Right lobe of liver (tissue), 6 donors: ENCODE results near the gene NAV1. TPM values are rescaled to one million over a fixed set of nuclear protein-coding genes. Genes with fewer than 3 reads are reported as not detected.

Experiments used
- ATAC-seq, 4 donors: fragments of 200-7000 bp; cut with Tn5 transposase; one replicate each; pipeline ENCODE4 v1.9.1; 2020; ENCODE audit warnings: mild to moderate bottlenecking in 4 of 4, moderate library complexity in 4 of 4
- DNase-seq, 3 donors: peaks; one replicate each; pipeline ENCODE4 v3.0.0-alpha.2; 2020
- H3K27ac ChIP-seq, 3 donors: fragments of 200-600 bp; one replicate each; pipeline ENCODE4 v1.8.0; 2022
- H3K27me3 ChIP-seq, 2 donors: fragments of 200-600 bp; one replicate each; pipeline ENCODE4 v1.8.0; 2022
- H3K36me3 ChIP-seq, 4 donors: fragments of 200-600 bp; sonication (generic) in 1 of 4; one replicate each; pipeline versions ENCODE4 v1.5.1 to v1.8.0; 2017 to 2022; ENCODE audit warnings: control low read depth in 1 of 4
- H3K4me1 ChIP-seq, 4 donors: fragments of 200-600 bp; sonication (generic) in 1 of 4; one replicate each; pipeline versions ENCODE4 v1.5.1 to v1.8.0; 2017 to 2022; ENCODE audit warnings: control low read depth in 1 of 4
- H3K4me3 ChIP-seq, 3 donors: fragments of 200-600 bp; one replicate each; pipeline ENCODE4 v1.8.0; 2022
- H3K9me3 ChIP-seq, 4 donors: fragments of 200-600 bp; sonication (generic) in 1 of 4; one replicate each; pipeline versions ENCODE4 v1.5.1 to v1.8.0; 2017 to 2022; ENCODE audit warnings: control low read depth in 1 of 4
- POLR2A ChIP-seq: fragments of 450-650 bp; IDR thresholded peaks from one replicate; pipeline ENCODE4 v1.6.1; 2017; ENCODE audit warnings: antibody characterized with exemption, mild to moderate bottlenecking
- WGBS: methylation state at CpG from one replicate; pipeline ENCODE4 v1.1.6; 2018; ENCODE audit warnings: low coverage, low lambda C conversion rate; ENCODE audit not compliant: insufficient coverage; ENCODE audit errors: missing lambda C conversion rate; 5-methylcytosine and 5-hydroxymethylcytosine counted together
- intact Hi-C, 2 donors: fragments of 100-400 bp; cut with DNase I; formaldehyde crosslinking; loops; one replicate each; pipeline versions ENCODE4 v1.11.2 to v1.14.1; 2022
- total RNA-seq, 6 experiments: library from RNA; depleted of rRNA in 2 of 6; stranded (reverse); fragments of >200 nt in 2 of 6; fragmentation: NEBNext Ultra II Directional in 3 of 6; extraction: Animal tissue kit (Norgen Biotek cat#: 25700) in 3 of 6; gene quantifications; one replicate each; pipeline versions ENCODE4 v1.1.0 to v1.2.4, GENCODE V29; 2016 to 2023
- TF ChIP-seq, protein P1 (sequence below), 4 donors: fragments of 200-600 bp in 3 of 4; fragments of 450-650 bp in 1 of 4; IDR thresholded peaks; one replicate each; pipeline versions ENCODE4 v1.5.1 to v1.8.0; 2016 to 2022; ENCODE audit warnings: antibody characterized with exemption in 4 of 4, mild to moderate bottlenecking in 2 of 4
- donor health status: DM: no; HTN: yes; CAD: no.
- donor health status: DM: no; HTN: no; CAD: no.
- donor health status: DM: no; HTN: no; CAD: no.
- donor health status: DM: no; HTN: yes; CAD: no.
- donor health status: DM: no; HTN: yes; CAD: no.

Gene NAV1
- total RNA-seq, 6 experiments from 2014 or later = 2.1 to 7.4 (median 3.7) TPM

DNA sequence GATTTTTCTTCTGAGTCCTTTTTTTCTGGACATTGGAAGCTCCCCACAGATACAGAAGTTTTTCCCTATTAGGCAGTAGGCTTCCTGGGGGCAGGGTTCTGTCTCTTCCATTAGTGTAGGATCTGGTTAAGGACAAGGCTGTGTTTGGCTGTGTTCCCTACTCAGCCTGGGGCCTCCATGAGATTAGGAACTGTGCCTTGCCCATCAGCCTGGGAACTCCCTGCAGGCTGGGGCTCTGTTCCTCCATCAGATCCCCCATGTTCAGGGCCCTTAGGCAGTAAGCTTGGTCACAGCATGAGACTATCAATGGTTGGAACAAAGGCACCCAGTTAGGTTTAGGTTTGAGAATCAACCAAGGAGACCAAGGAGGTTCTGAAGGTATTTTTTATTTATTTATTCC is 22.7 kb downstream of the NAV1 start:
- Histone ChIP-seq H3K4me3 (no peak overlapping the region), H3K36me3 (no peaks in the 10 kb centered on the region), H3K27ac (no peak overlapping the region), H3K4me1 (no peaks in the 10 kb centered on the region), H3K27me3 (no peaks in the 10 kb centered on the region), H3K9me3 (no peaks in the 10 kb centered on the region)
- DNase-seq = no peak
- TF ChIP-seq POLR2A = no peak
- TF ChIP-seq, protein P1, sequence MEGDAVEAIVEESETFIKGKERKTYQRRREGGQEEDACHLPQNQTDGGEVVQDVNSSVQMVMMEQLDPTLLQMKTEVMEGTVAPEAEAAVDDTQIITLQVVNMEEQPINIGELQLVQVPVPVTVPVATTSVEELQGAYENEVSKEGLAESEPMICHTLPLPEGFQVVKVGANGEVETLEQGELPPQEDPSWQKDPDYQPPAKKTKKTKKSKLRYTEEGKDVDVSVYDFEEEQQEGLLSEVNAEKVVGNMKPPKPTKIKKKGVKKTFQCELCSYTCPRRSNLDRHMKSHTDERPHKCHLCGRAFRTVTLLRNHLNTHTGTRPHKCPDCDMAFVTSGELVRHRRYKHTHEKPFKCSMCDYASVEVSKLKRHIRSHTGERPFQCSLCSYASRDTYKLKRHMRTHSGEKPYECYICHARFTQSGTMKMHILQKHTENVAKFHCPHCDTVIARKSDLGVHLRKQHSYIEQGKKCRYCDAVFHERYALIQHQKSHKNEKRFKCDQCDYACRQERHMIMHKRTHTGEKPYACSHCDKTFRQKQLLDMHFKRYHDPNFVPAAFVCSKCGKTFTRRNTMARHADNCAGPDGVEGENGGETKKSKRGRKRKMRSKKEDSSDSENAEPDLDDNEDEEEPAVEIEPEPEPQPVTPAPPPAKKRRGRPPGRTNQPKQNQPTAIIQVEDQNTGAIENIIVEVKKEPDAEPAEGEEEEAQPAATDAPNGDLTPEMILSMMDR (IDR thresholded peaks at IDR 0.05) = no peak
- ATAC-seq = no peak
- intact Hi-C loops = loop anchor here (2.0 to 5.0 kb wide), 2 partner anchors 143 to 151 kb away; no protein-coding TSS in a partner anchor

DNA sequence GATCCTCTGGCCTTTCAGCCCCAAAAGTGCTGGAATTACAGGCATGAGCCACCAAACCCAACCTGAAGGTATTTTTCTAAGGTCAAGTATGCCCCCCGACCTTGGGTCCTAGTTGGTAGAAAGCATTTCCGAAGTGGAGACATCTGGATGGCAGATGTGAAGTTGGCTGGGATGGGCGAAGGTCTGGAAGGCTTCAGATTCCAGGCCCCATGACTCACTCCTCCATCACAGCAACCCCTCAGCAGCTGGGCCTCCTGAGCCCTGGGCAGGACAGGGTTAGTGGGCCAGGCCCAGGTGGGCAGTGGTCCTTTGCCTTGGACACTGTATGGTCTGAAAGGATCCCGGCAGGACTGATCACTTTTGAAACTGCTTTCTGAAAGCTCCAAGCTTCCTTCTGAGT is 23.3 kb downstream of the NAV1 start:
- intact Hi-C loops = loop anchor here in 1 of 2 donors (5.0 kb wide), 1 partner anchor 150 kb away; no protein-coding TSS in a partner anchor
- WGBS = 88% methylated on average over 3 of the region's 4 CpGs
- no peak for DNase-seq

DNA sequence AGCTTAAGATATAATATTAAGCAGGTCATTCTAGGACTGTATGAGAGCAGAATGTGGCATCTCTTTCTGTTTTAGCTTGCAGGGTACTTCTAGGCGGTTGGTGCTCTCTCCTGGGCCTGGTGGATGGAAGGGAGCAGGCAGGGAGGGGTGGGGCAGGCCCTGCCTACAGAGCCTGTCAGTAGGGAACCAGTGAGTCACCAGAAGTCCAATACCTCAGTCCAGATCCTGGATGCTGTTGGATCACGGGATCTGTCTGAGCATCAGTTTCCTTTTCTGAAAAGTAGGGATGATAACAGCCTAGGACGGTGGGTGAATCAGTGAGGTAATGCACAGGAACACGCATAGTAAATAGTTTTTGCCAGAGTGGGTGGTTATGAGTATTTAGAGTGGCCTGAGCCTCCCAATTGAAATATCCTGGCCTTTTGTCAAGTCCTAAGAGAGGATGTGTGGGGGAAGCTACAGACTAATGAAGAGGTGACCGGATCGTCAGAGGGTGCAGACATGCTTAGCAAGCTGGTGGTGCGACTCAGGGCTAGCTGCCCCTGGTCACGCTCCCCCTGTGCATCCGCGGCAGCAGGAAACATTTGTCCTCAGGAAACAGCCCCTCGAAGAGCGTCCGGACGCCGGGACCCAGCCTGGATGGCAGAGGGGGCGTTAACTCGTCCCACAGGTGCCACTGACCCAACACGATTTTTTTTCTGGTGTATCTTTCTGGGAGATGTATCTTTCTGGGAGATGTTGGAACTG is 23.9 kb downstream of the NAV1 start:
- intact Hi-C loops = loop anchor here in 1 of 2 donors (5.0 kb wide), 1 partner anchor 149 kb away; no protein-coding TSS in a partner anchor
- TF ChIP-seq POLR2A = no peak
- TF ChIP-seq, protein P1 (IDR thresholded peaks at IDR 0.05) = no peak
- Histone ChIP-seq H3K27me3 (no peaks in the 10 kb centered on the region), H3K27ac (no peak overlapping the region), H3K9me3 (no peaks in the 10 kb centered on the region), H3K4me1 (no peaks in the 10 kb centered on the region), H3K36me3 (no peaks in the 10 kb centered on the region), H3K4me3 (no peak overlapping the region)
- 93% methylated on average over 3 of the region's 18 CpGs for WGBS
- ATAC-seq (peak in 2 of 4 donors; percentile 9 to 19), DNase-seq (no peak)

More for the DNA sequence above, 23.3 kb downstream of the NAV1 start:
- Histone ChIP-seq H3K27me3 (no peaks in the 10 kb centered on the region), H3K36me3 (no peaks in the 10 kb centered on the region), H3K4me3 (no peak overlapping the region), H3K27ac (no peak overlapping the region), H3K9me3 (no peaks in the 10 kb centered on the region), H3K4me1 (no peaks in the 10 kb centered on the region)
- no peak for ATAC-seq
- no peak for TF ChIP-seq POLR2A
- TF ChIP-seq, protein P1 (IDR thresholded peaks at IDR 0.05) = no peak

DNA sequence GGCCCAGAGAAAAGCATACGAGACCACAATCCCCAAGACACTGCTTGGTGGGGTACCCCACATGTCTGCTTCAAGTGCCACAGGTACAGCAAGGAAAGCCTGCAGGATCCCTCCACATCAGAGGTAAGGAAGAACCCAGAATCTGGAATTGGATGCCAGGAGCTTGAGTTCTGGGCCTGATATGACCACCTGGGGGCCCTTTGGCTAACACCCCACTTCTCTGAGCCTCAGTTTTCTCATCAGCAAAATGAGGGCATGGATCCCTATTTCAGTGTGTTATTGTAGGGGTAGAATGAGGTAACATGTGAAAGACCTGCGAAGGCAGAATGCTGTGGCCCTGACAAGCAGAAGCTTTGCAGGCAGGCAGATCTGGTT is 24.5 kb downstream of the NAV1 start:
- H3K4me1 ChIP-seq = no peaks in the 10 kb centered on the region
- 100% methylated on average over 1 of the region's 2 CpGs for WGBS
- DNase-seq (no peak), ATAC-seq (no peak)
- H3K4me3 ChIP-seq = no peak overlapping the region
- TF ChIP-seq, protein P1 (IDR thresholded peaks at IDR 0.05) = no peak
- no peak for TF ChIP-seq POLR2A
- intact Hi-C loops = loop anchor here in 1 of 2 donors (5.0 kb wide), 1 partner anchor 149 kb away; no protein-coding TSS in a partner anchor
- H3K36me3 ChIP-seq = no peaks in the 10 kb centered on the region
- no peak overlapping the region for H3K27ac ChIP-seq
- no peaks in the 10 kb centered on the region for H3K9me3 ChIP-seq
- no peaks in the 10 kb centered on the region for H3K27me3 ChIP-seq
